Esophagus squamous epithelium (tissue), 5 donors: ENCODE measurements around the gene KRTAP5-1. TPM values are rescaled to one million over a fixed set of nuclear protein-coding genes. Genes with fewer than 3 reads are reported as not detected.

Source experiments
- DNase-seq: peaks from one replicate; lab custom pipeline; 2025; lab: John Stamatoyannopoulos, UW
- H3K27ac ChIP-seq, 4 donors: fragments of 200-600 bp; sonication (generic); one replicate each; pipeline ENCODE4 v1.5.1; 2016 to 2019; ENCODE audit warnings: mild to moderate bottlenecking in 1 of 4
- H3K27me3 ChIP-seq, 4 donors: fragments of 200-600 bp; sonication (generic); 1 replicate in 3 of 4; 2 replicates in 1 of 4; pipeline versions ENCODE4 v1.5.1 to v1.6.0; 2017 to 2021; ENCODE audit warnings: antibody characterized with exemption in 1 of 4
- H3K36me3 ChIP-seq, 3 donors: fragments of 200-600 bp; sonication (generic); one replicate each; pipeline ENCODE4 v1.5.1; 2016 to 2019
- H3K4me1 ChIP-seq, 3 donors: fragments of 200-600 bp; sonication (generic); one replicate each; pipeline ENCODE4 v1.5.1; 2017 to 2019
- H3K4me3 ChIP-seq, 4 donors: fragments of 200-600 bp; sonication (generic); 1 replicate in 3 of 4; 2 replicates in 1 of 4; pipeline ENCODE4 v1.5.1; 2016 to 2019; ENCODE audit warnings: mild to moderate bottlenecking in 2 of 4, moderate library complexity in 1 of 4
- H3K9me3 ChIP-seq, 3 donors: fragments of 200-600 bp; sonication (generic); one replicate each; pipeline ENCODE4 v1.5.1; 2016 to 2019
- POLR2A ChIP-seq, 4 donors: fragments of 450-650 bp; IDR thresholded peaks; one replicate each; pipeline ENCODE4 v1.6.1; 2017; ENCODE audit warnings: antibody characterized with exemption in 4 of 4, mild to moderate bottlenecking in 4 of 4, moderate library complexity in 3 of 4
- WGBS, 2 donors: methylation state at CpG; one replicate each; pipeline ENCODE4 v1.1.5; 2018; 5-methylcytosine and 5-hydroxymethylcytosine counted together
- intact Hi-C: fragments of 100-400 bp; cut with DNase I; formaldehyde crosslinking; loops from one replicate; pipeline ENCODE4 v1.15.0; 2022
- total RNA-seq, 4 donors: library from RNA; depleted of rRNA; stranded (reverse); fragments of >200 nt; gene quantifications; one replicate each; pipeline ENCODE4 v1.1.0, GENCODE V29; 2016
- TF ChIP-seq, protein P1 (sequence below), 6 experiments: fragments of 450-650 bp in 4 of 6; fragments of 200-600 bp in 2 of 6; sonication (generic) in 2 of 6; IDR thresholded peaks; one replicate each; pipeline ENCODE4 v1.5.1; 2016 to 2019; ENCODE audit warnings: antibody characterized with exemption in 6 of 6, mild to moderate bottlenecking in 4 of 6, moderate library complexity in 4 of 6
- donor health status: DM: yes; HTN: yes; CAD: no.

The KRTAP5-1 gene
- total RNA-seq, 4 donors from 2014 or later: not detected

DNA sequence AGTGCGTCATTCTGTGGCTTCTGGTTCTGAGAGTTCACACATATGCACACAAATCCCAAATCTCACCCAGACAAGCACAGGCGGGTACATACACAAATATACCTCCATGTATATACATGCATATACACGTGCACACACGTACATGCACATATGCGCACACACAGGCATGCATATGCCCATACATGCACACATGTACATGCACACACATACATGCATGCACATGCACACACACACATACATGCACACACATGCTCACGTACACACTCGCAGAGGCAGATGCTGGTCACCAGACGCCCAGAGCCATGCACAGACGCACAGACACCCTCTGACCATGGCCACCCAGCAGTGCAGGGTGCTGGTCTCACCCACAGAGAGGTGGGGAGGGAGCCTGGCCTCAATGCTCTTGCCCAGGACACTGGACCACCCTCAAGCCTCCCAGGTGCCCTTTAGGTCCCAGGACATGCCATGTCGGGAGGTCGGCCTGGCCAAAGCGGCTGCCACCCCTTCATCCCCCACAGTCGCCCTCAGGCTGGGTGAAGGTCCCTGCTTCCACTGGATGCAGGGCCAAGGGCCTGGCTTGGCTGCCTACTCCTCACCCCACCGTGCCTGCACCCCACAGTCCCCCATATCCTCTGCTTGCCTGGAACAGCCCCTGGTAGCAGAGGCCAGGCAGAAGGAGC is 22.5 kb downstream of the KRTAP5-1 start:
- Histone ChIP-seq H3K4me1 (peaks cover 20 to 40% (median 26%) of the 10 kb centered on the region in 3 donors), H3K4me3 (no peak overlapping the region), H3K27ac (no peak overlapping the region), H3K36me3 (no peaks in the 10 kb centered on the region), H3K9me3 (no peaks in the 10 kb centered on the region), H3K27me3 (peaks cover 0 to 57% (median 0%) of the 10 kb centered on the region in 4 donors)
- 83 to 90% methylated on average over 6 to 8 of the region's 14 CpGs for WGBS, 2 donors
- TF ChIP-seq, protein P1, sequence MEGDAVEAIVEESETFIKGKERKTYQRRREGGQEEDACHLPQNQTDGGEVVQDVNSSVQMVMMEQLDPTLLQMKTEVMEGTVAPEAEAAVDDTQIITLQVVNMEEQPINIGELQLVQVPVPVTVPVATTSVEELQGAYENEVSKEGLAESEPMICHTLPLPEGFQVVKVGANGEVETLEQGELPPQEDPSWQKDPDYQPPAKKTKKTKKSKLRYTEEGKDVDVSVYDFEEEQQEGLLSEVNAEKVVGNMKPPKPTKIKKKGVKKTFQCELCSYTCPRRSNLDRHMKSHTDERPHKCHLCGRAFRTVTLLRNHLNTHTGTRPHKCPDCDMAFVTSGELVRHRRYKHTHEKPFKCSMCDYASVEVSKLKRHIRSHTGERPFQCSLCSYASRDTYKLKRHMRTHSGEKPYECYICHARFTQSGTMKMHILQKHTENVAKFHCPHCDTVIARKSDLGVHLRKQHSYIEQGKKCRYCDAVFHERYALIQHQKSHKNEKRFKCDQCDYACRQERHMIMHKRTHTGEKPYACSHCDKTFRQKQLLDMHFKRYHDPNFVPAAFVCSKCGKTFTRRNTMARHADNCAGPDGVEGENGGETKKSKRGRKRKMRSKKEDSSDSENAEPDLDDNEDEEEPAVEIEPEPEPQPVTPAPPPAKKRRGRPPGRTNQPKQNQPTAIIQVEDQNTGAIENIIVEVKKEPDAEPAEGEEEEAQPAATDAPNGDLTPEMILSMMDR (IDR thresholded peaks at IDR 0.05): no peak
- TF ChIP-seq POLR2A (IDR thresholded peaks at IDR 0.05): no peak
- intact Hi-C loops: no loop called here
- no peak for DNase-seq

DNA sequence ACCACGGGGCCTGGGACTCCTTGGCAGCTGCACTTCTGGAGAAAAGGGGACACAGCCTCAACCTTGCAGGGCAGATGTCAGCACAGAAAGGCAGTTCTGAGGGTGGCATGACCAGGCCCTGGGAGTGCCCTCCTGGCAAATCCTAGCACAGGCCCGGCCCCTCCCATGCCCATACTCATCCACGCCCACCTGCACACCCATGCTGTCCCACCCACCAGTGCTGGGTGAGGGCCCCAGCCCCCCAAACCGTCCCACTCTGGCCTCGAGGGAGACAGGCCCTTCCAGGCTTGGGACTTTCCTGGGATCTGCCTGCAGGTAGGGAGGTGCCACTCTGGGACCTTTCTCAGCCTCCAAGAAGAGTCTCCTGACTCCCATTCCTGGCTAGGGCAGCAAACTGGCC is 23.1 kb downstream of the KRTAP5-1 start:
- no peak for TF ChIP-seq POLR2A (IDR thresholded peaks at IDR 0.05)
- TF ChIP-seq, protein P1 (IDR thresholded peaks at IDR 0.05): no peak
- WGBS, 2 donors: 60% methylated on average over 1 of the region's 5 CpGs; no CpG with 5 or more reads in 1 of the 2 donors
- no peaks in the 10 kb centered on the region for H3K9me3 ChIP-seq
- H3K4me1 ChIP-seq: peaks cover 20 to 44% (median 26%) of the 10 kb centered on the region in 3 donors
- DNase-seq: no peak
- intact Hi-C loops: no loop called here
- no peak overlapping the region for H3K27ac ChIP-seq
- H3K36me3 ChIP-seq: no peaks in the 10 kb centered on the region
- H3K27me3 ChIP-seq: peaks cover 0 to 63% (median 0%) of the 10 kb centered on the region in 4 donors
- no peak overlapping the region for H3K4me3 ChIP-seq

DNA sequence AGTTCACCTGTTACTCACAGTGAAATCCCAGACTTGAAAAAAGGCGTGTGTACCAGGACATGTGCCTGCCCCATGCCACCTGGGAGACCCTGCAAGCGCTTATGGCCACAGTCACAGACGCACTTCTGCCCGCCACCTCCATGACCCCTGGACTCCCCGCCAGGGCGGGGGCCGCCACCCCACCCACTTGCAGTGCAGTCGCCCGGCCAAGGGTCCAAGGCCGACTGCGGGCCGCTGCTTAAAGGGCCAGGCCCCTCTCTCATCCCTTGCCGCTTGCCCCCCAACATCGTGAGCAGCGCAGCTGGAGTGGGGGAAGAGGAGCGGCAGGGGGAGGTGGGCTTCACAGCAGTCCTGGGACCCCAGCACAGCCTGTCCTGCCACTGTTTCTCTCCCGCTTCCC is 23.8 kb downstream of the KRTAP5-1 start:
- 95% methylated on average over 4 of the region's 17 CpGs; no CpG with 5 or more reads in 1 of the 2 donors for WGBS, 2 donors
- Histone ChIP-seq H3K9me3 (no peaks in the 10 kb centered on the region), H3K27me3 (peaks cover 0 to 68% (median 0%) of the 10 kb centered on the region in 4 donors), H3K4me1 (peaks cover 20 to 44% (median 26%) of the 10 kb centered on the region in 3 donors), H3K4me3 (no peak overlapping the region), H3K27ac (no peak overlapping the region), H3K36me3 (no peaks in the 10 kb centered on the region)
- no peak for DNase-seq
- intact Hi-C loops: no loop called here
- TF ChIP-seq, protein P1 (IDR thresholded peaks at IDR 0.05): no peak
- TF ChIP-seq POLR2A (IDR thresholded peaks at IDR 0.05): no peak

DNA sequence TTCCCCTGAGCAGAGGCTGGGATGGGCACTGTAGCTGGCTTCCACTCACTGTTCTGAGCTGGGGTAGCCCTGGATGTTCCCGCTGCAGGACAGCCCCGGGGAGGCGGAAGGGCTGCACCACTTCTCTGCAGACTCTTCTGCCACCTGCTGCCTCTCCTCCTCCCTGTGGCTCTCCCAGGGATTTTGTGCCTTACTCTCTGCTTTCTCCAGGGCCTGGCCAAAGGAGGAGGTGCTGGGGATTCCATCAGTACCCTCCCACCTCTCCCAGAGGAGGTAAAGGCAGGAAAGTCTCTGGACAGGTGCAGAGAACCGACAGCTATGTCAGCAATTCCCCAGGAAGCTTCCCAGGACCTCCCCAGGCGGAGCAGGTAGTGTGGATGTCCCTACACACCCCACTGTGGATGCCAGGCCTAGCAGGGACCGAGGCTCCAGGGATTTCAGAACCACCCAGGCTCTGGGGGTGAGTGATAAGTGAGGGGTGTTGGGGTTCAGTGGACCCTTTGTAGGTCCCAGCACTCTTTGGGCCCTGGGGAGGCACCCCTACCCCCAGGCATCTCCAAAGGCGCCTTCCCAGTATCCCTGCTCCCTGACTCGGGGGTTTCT is 24.3 kb downstream of the KRTAP5-1 start:
- 80 to 89% methylated on average over 1 to 5 of the region's 8 CpGs for WGBS, 2 donors
- intact Hi-C loops: no loop called here
- Histone ChIP-seq H3K36me3 (no peaks in the 10 kb centered on the region), H3K27ac (peak overlapping the region in 1 of 4 donors; percentile 91), H3K4me1 (peaks cover 20 to 44% (median 26%) of the 10 kb centered on the region in 3 donors), H3K27me3 (peaks cover 0 to 71% (median 0%) of the 10 kb centered on the region in 4 donors), H3K9me3 (no peaks in the 10 kb centered on the region), H3K4me3 (no peak overlapping the region)
- no peak for DNase-seq
- TF ChIP-seq, protein P1 (IDR thresholded peaks at IDR 0.05): no peak

DNA sequence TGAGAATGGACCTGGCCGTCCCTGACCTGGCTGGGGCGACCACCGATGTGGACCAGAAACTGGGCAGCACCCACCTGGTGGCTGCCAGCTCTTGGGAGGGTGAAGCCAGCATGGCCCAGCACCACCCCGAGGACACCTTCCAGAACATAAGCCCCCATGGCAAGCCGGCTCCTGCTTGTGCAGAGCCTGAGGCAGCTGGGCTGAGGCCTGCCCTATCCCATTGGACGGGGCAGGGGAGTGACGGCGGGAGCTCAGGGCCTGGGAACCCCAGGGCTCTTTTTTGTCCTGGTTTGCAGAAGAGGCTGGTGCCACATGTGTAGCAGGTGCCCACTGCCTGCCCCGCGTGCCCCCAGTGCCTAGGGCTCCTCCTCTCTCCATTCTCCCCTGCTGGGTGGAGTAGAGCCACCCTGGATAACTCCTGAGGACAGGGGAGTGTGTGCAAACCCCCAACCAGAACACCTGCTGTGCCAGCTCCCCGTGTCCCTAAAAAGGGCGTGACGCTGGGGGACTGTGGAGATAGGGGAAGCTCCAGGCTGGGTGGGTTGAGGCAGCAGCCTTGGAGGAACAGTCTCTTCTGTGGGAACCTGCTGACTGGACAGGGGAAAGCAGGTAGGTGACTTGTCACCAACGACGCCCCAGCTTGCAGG is 25.0 kb downstream of the KRTAP5-1 start:
- TF ChIP-seq, protein P1 (IDR thresholded peaks at IDR 0.05): no peak
- no peak for TF ChIP-seq POLR2A (IDR thresholded peaks at IDR 0.05)

More for the DNA sequence above, 25.0 kb downstream of the KRTAP5-1 start:
- H3K27ac ChIP-seq: peak overlapping the region in 3 of 4 donors; percentile 77 to 91 (median 84)
- no peaks in the 10 kb centered on the region for H3K9me3 ChIP-seq
- no peak for DNase-seq
- peaks cover 20 to 43% (median 26%) of the 10 kb centered on the region in 3 donors for H3K4me1 ChIP-seq
- intact Hi-C loops: no loop called here
- WGBS, 2 donors: 33 to 74% methylated on average over 3 to 6 of the region's 15 CpGs
- H3K36me3 ChIP-seq: no peaks in the 10 kb centered on the region
- peaks cover 0 to 71% (median 0%) of the 10 kb centered on the region in 4 donors for H3K27me3 ChIP-seq
- H3K4me3 ChIP-seq: no peak overlapping the region
